GM23338 (cell line): Measurements from ENCODE around the gene RRP8. TPM values are rescaled to one million over a fixed set of nuclear protein-coding genes. Genes with fewer than 3 reads are reported as not detected.

ENCODE experiments used
- ATAC-seq: fragments of 200-7000 bp; cut with Tn5 transposase; 3 replicates; pipeline ENCODE4 v1.9.1; 2020
- DNase-seq: peaks from one replicate; pipeline ENCODE4 v3.0.0-alpha.2; 2015; ENCODE audit warnings: low spot score
- H2AFZ ChIP-seq: fragments of 200-600 bp; sonication (generic); 2 replicates; pipeline ENCODE4 v1.8.0; 2016; ENCODE audit warnings: antibody characterized with exemption, mild to moderate bottlenecking, moderate library complexity
- H3F3A ChIP-seq: fragments of 200-600 bp; sonication (generic); replicated peaks from 2 replicates; pipeline ENCODE4 v1.8.0; 2017; ENCODE audit warnings: antibody characterized with exemption, mixed run types, low read depth
- H3K27ac ChIP-seq: fragments of 200-600 bp; sonication (generic); 2 replicates; pipeline ENCODE4 v1.6.1; 2016; ENCODE audit warnings: low read depth
- H3K27me3 ChIP-seq: fragments of 200-600 bp; sonication (generic); 2 replicates; pipeline ENCODE4 v1.8.0; 2016; ENCODE audit warnings: mild to moderate bottlenecking, mixed run types, moderate library complexity; ENCODE audit not compliant: insufficient read depth
- H3K36me3 ChIP-seq: fragments of 200-600 bp; sonication (generic); 2 replicates; pipeline ENCODE4 v1.8.0; 2016; ENCODE audit warnings: mild to moderate bottlenecking; ENCODE audit not compliant: insufficient read depth
- H3K4me1 ChIP-seq: fragments of 200-600 bp; sonication (generic); 2 replicates; pipeline ENCODE4 v1.8.0; 2016; ENCODE audit warnings: mild to moderate bottlenecking, moderate library complexity; ENCODE audit not compliant: insufficient read depth
- H3K4me2 ChIP-seq: fragments of 200-600 bp; sonication (generic); 2 replicates; pipeline ENCODE4 v1.7.1; 2017; ENCODE audit warnings: mixed run types
- H3K4me3 ChIP-seq: fragments of 200-600 bp; sonication (generic); 2 replicates; pipeline ENCODE4 v1.6.1; 2016; ENCODE audit warnings: mixed run types
- H3K79me2 ChIP-seq: fragments of 200-600 bp; sonication (generic); replicated peaks from 2 replicates; pipeline ENCODE4 v1.8.0; 2017; ENCODE audit warnings: mild to moderate bottlenecking; ENCODE audit not compliant: insufficient read depth
- H3K9me2 ChIP-seq: fragments of 200-600 bp; sonication (generic); 2 replicates; pipeline ENCODE4 v1.8.0; 2017; ENCODE audit not compliant: insufficient read depth
- H4K20me1 ChIP-seq: fragments of 200-600 bp; sonication (generic); replicated peaks from 2 replicates; pipeline ENCODE4 v1.8.0; 2017; ENCODE audit warnings: mild to moderate bottlenecking; ENCODE audit not compliant: insufficient read depth
- H3K27ac Mint-ChIP-seq: 2 replicates; pipeline ENCODE4 v1.8.0; 2020; ENCODE audit warnings: inconsistent platforms, mild to moderate bottlenecking, moderate library complexity, mixed read lengths
- H3K27me3 Mint-ChIP-seq: 3 replicates; pipeline ENCODE4 v1.8.0; 2022; ENCODE audit warnings: low read depth, mild to moderate bottlenecking, moderate library complexity, mixed read lengths, inconsistent platforms; ENCODE audit not compliant: insufficient read depth, poor library complexity
- H3K36me3 Mint-ChIP-seq: 3 replicates; pipeline ENCODE4 v1.8.0; 2021; ENCODE audit warnings: low read depth, mild to moderate bottlenecking, inconsistent platforms, moderate library complexity, mixed read lengths
- H3K4me1 Mint-ChIP-seq: 3 replicates; pipeline ENCODE4 v1.8.0; 2020; ENCODE audit warnings: mild to moderate bottlenecking, inconsistent platforms, mixed read lengths
- H3K4me3 Mint-ChIP-seq: 3 replicates; pipeline ENCODE4 v1.8.0; 2021; ENCODE audit warnings: moderate library complexity, mild to moderate bottlenecking, inconsistent platforms, mixed read lengths
- H3K9me3 Mint-ChIP-seq: 3 replicates; pipeline ENCODE4 v1.8.0; 2020; ENCODE audit warnings: moderate library complexity, mild to moderate bottlenecking, inconsistent platforms, mixed read lengths
- CREB1 ChIP-seq: fragments of 250-450 bp; sonication (Bioruptor Pico); IDR thresholded peaks from 2 replicates; pipeline ENCODE4 v1.5.0; 2020; ENCODE audit warnings: low read depth, mild to moderate bottlenecking, moderate library complexity
- EZH2 ChIP-seq: fragments of 200-600 bp; sonication (generic); IDR thresholded peaks from one replicate; pipeline ENCODE4 v1.8.0; 2017; ENCODE audit warnings: antibody characterized with exemption, mild to moderate bottlenecking, low read depth; ENCODE audit not compliant: unreplicated experiment
- EZH2phosphoT487 ChIP-seq: fragments of 200-600 bp; sonication (generic); IDR thresholded peaks from one replicate; pipeline ENCODE4 v1.8.1; 2018; ENCODE audit warnings: antibody characterized with exemption; ENCODE audit not compliant: unreplicated experiment
- JUNB ChIP-seq: IDR thresholded peaks from one replicate; pipeline ENCODE4 v1.6.1; 2016; ENCODE audit warnings: antibody characterized with exemption; ENCODE audit not compliant: unreplicated experiment
- NANOG ChIP-seq: IDR thresholded peaks from 2 replicates; pipeline ENCODE4 v1.6.1; 2016; ENCODE audit warnings: antibody characterized with exemption, borderline replicate concordance
- POLR2AphosphoS5 ChIP-seq: IDR thresholded peaks from 2 replicates; pipeline ENCODE4 v1.6.1; 2016; ENCODE audit warnings: antibody characterized with exemption, low read depth
- STAT1 ChIP-seq: IDR thresholded peaks from one replicate; pipeline ENCODE4 v1.6.1; 2016; ENCODE audit warnings: antibody characterized with exemption; ENCODE audit not compliant: unreplicated experiment
- ZNF114 ChIP-seq: fragments of 250-450 bp; sonication (Bioruptor Pico); IDR thresholded peaks from 2 replicates; pipeline ENCODE4 v1.5.0; 2020; ENCODE audit warnings: mild to moderate bottlenecking, moderate library complexity
- ZNF331 ChIP-seq: fragments of 250-450 bp; sonication (Bioruptor Pico); IDR thresholded peaks from 2 replicates; pipeline ENCODE4 v1.5.0; 2020; ENCODE audit warnings: low read depth, mild to moderate bottlenecking, moderate library complexity
- polyA plus RNA-seq: library from polyadenylated mRNA; unstranded; fragments of >200 nt; fragmentation: Nextera tagmentation; extraction: Ambion mirVana; gene quantifications from 2 replicates; pipeline ENCODE4 v1.2.1, GENCODE V29; 2016
- total RNA-seq: library from RNA; depleted of rRNA; stranded (reverse); fragments of >200 nt; shearing (Covaris generic); gene quantifications from 2 replicates; pipeline ENCODE4 v1.2.3, GENCODE V29; 2014
- TF ChIP-seq, protein P1 (sequence below), 2 experiments: fragments of 200-600 bp in 1 of 2; sonication (generic) in 1 of 2; conservative IDR thresholded peaks; 2 replicates each; pipeline versions ENCODE4 v1.5.1 to v1.6.1; 2016 to 2017; ENCODE audit warnings: antibody characterized with exemption in 2 of 2, low read depth in 2 of 2, mild to moderate bottlenecking in 2 of 2, moderate library complexity in 1 of 2
- TF ChIP-seq, protein P2 (sequence below): IDR thresholded peaks from one replicate; pipeline ENCODE4 v1.6.1; 2018; ENCODE audit warnings: antibody characterized with exemption; ENCODE audit not compliant: unreplicated experiment
- TF ChIP-seq, protein P3 (sequence below): IDR thresholded peaks from 2 replicates; pipeline ENCODE4 v1.6.1; 2016; ENCODE audit warnings: antibody characterized with exemption

The RRP8 gene
- total and polyA plus RNA-seq, 2 experiments from 2014 or later, result 7.4 to 13.7 TPM

DNA sequence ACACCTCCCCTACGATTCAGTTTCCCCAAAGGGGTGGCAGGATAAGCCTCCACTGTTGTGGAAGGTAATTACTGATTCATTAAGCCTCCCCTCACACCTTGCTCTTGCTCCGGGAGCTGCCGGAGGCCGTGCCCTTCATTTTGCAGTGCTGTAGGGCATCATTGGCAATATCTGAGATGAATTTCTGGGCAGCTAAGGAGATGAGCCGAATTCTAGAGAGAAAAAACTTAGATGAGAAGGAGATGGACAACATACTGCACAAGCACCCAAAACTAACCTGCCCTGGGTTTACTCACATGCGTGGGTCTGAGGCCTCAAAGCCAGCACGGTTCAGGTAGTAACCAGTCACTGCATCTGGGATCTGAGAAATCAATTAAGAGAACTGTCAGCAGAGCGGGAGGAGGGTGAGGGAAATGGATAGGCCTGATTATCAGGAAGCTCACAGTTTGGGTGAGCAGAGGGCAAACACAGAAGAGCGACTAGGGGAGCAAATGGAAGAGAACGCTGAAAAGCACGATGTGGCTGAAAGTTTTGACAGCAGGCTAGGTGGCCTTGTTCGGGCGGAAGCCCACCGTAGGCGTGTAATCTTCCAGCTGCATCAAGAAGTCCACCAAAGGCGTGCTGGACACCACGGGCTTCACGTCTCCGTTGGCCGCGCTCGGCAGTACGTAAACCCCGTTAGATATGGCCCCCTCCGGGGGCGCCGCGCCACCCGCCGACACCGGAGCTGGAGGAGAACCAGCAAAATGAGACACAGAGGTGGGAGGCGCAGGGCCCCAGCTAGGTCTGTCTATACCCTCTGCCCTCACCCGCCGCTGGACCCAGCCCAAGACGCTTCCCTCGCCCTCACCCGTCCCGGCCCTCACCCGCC is 7.9 kb upstream of the RRP8 start:
- Histone ChIP-seq H2AFZ (no peak overlapping the region), H4K20me1 (no peaks in the 10 kb centered on the region; the same call in 1 of the 2 replicates), H3K9me2 (no peaks in the 10 kb centered on the region), H3F3A (peaks cover 10% of the 10 kb centered on the region; the same call in 1 of the 2 replicates), H3K4me3 (peak overlapping the region; percentile 80), H3K79me2 (peaks cover 24% of the 10 kb centered on the region), H3K36me3 (peaks cover 35% of the 10 kb centered on the region), H3K4me1 (peaks cover 23% of the 10 kb centered on the region), H3K27ac (peak overlapping the region; percentile 69; the same call in 1 of the 2 replicates), H3K27me3 (no peaks in the 10 kb centered on the region), H3K4me2 (peak overlapping the region; percentile 92)
- DNase-seq (peak; percentile 38), ATAC-seq (peak; percentile 4)
- peaks cover 49% of the 10 kb centered on the region for H3K36me3 Mint-ChIP-seq
- H3K4me3 Mint-ChIP-seq, result peak overlapping the region; percentile 87; the same call in 2 of the 3 replicates
- no peak for TF ChIP-seq STAT1
- TF ChIP-seq JUNB, result no peak
- no peak for TF ChIP-seq ZNF114 (CRISPR knock-in tag)
- TF ChIP-seq EZH2, result no peak
- TF ChIP-seq CREB1 (CRISPR knock-in tag), result no peak
- TF ChIP-seq, protein P1, sequence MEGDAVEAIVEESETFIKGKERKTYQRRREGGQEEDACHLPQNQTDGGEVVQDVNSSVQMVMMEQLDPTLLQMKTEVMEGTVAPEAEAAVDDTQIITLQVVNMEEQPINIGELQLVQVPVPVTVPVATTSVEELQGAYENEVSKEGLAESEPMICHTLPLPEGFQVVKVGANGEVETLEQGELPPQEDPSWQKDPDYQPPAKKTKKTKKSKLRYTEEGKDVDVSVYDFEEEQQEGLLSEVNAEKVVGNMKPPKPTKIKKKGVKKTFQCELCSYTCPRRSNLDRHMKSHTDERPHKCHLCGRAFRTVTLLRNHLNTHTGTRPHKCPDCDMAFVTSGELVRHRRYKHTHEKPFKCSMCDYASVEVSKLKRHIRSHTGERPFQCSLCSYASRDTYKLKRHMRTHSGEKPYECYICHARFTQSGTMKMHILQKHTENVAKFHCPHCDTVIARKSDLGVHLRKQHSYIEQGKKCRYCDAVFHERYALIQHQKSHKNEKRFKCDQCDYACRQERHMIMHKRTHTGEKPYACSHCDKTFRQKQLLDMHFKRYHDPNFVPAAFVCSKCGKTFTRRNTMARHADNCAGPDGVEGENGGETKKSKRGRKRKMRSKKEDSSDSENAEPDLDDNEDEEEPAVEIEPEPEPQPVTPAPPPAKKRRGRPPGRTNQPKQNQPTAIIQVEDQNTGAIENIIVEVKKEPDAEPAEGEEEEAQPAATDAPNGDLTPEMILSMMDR (conservative IDR thresholded peaks at IDR 0.05; ENCODE audit: low read depth in 2 of 2), result no peak
- no peaks in the 10 kb centered on the region for H3K9me3 Mint-ChIP-seq
- H3K27ac Mint-ChIP-seq, result peak overlapping the region; percentile 73
- peaks cover 15% of the 10 kb centered on the region for H3K4me1 Mint-ChIP-seq
- peaks cover 20% of the 10 kb centered on the region for H3K27me3 Mint-ChIP-seq

DNA sequence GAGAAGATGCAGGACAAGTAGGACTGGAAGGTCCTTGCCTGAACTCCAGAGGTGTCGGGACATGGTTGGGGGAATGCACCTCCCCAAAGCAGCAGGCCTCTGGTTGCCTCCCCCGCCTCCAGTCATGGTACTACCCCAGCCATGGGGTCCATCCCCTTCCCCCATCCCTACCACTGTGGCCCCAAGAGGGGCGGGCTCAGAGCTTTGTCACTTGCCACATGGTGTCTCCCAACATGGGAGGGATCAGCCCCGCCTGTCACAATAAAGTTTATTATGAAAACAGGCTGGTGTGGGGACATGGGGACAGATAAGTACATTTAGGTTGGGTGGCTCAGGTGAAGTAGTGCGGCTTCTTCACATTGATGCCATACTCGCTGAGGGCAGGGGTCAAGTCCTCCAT is 7.2 kb upstream of the RRP8 start:
- no peak for ATAC-seq
- Histone ChIP-seq H3F3A (peaks cover 10% of the 10 kb centered on the region; the same call in 1 of the 2 replicates), H3K4me3 (peak overlapping the region; percentile 80), H3K27ac (peak overlapping the region; percentile 69; the same call in 1 of the 2 replicates), H3K36me3 (peaks cover 35% of the 10 kb centered on the region), H4K20me1 (no peaks in the 10 kb centered on the region; the same call in 1 of the 2 replicates), H3K27me3 (no peaks in the 10 kb centered on the region), H2AFZ (no peak overlapping the region), H3K4me1 (peaks cover 26% of the 10 kb centered on the region), H3K9me2 (no peaks in the 10 kb centered on the region), H3K4me2 (peak overlapping the region; percentile 92; the same call in 1 of the 2 replicates), H3K79me2 (peaks cover 31% of the 10 kb centered on the region)
- peaks cover 51% of the 10 kb centered on the region for H3K36me3 Mint-ChIP-seq
- no peaks in the 10 kb centered on the region for H3K9me3 Mint-ChIP-seq
- H3K4me1 Mint-ChIP-seq, result peaks cover 20% of the 10 kb centered on the region
- H3K27ac Mint-ChIP-seq, result peak overlapping the region; percentile 73; the same call in 1 of the 2 replicates
- peak overlapping the region; percentile 87; the same call in 2 of the 3 replicates for H3K4me3 Mint-ChIP-seq
- DNase-seq, result no peak
- peaks cover 18% of the 10 kb centered on the region for H3K27me3 Mint-ChIP-seq
- TF ChIP-seq NANOG (no peak), ZNF114 (CRISPR knock-in tag) (no peak), JUNB (no peak), EZH2 (no peak), CREB1 (CRISPR knock-in tag) (no peak), STAT1 (no peak), EZH2phosphoT487 (no peak), POLR2AphosphoS5 (no peak; the same call in 1 of the 2 replicates), ZNF331 (CRISPR knock-in tag) (no peak)
- TF ChIP-seq, protein P2, sequence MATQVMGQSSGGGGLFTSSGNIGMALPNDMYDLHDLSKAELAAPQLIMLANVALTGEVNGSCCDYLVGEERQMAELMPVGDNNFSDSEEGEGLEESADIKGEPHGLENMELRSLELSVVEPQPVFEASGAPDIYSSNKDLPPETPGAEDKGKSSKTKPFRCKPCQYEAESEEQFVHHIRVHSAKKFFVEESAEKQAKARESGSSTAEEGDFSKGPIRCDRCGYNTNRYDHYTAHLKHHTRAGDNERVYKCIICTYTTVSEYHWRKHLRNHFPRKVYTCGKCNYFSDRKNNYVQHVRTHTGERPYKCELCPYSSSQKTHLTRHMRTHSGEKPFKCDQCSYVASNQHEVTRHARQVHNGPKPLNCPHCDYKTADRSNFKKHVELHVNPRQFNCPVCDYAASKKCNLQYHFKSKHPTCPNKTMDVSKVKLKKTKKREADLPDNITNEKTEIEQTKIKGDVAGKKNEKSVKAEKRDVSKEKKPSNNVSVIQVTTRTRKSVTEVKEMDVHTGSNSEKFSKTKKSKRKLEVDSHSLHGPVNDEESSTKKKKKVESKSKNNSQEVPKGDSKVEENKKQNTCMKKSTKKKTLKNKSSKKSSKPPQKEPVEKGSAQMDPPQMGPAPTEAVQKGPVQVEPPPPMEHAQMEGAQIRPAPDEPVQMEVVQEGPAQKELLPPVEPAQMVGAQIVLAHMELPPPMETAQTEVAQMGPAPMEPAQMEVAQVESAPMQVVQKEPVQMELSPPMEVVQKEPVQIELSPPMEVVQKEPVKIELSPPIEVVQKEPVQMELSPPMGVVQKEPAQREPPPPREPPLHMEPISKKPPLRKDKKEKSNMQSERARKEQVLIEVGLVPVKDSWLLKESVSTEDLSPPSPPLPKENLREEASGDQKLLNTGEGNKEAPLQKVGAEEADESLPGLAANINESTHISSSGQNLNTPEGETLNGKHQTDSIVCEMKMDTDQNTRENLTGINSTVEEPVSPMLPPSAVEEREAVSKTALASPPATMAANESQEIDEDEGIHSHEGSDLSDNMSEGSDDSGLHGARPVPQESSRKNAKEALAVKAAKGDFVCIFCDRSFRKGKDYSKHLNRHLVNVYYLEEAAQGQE, result no peak
- TF ChIP-seq, protein P1 (conservative IDR thresholded peaks at IDR 0.05; ENCODE audit: low read depth in 2 of 2), result no peak
- TF ChIP-seq, protein P3, sequence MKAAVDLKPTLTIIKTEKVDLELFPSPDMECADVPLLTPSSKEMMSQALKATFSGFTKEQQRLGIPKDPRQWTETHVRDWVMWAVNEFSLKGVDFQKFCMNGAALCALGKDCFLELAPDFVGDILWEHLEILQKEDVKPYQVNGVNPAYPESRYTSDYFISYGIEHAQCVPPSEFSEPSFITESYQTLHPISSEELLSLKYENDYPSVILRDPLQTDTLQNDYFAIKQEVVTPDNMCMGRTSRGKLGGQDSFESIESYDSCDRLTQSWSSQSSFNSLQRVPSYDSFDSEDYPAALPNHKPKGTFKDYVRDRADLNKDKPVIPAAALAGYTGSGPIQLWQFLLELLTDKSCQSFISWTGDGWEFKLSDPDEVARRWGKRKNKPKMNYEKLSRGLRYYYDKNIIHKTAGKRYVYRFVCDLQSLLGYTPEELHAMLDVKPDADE, result no peak
